OCI-LY1 (cell line): ENCODE data around the gene DHRS3.

Experiments
- H2AFZ ChIP-seq: fragments of 200-600 bp; sonication (generic), shearing (Covaris generic); 2 replicates; pipeline ENCODE4 v1.6.0; 2014; ENCODE audit warnings: antibody characterized with exemption, mild to moderate bottlenecking, low read length
- H3F3A ChIP-seq: fragments of 200-600 bp; sonication (generic), shearing (Covaris generic); 2 replicates; pipeline ENCODE4 v1.6.0; 2014; ENCODE audit warnings: mild to moderate bottlenecking, antibody characterized with exemption, low read length, moderate library complexity; ENCODE audit not compliant: insufficient read depth
- H3K27ac ChIP-seq: fragments of 200-600 bp; sonication (generic); 2 replicates; pipeline ENCODE4 v1.5.1; 2014; ENCODE audit warnings: low read length, mixed run types, mild to moderate bottlenecking, low read depth; ENCODE audit not compliant: poor library complexity, severe bottlenecking
- H3K27me3 ChIP-seq: fragments of 200-600 bp; sonication (generic); 2 replicates; pipeline ENCODE4 v1.6.0; 2014; ENCODE audit warnings: antibody characterized with exemption, mild to moderate bottlenecking, low read length, moderate library complexity; ENCODE audit not compliant: insufficient read depth
- H3K36me3 ChIP-seq: fragments of 200-600 bp; sonication (generic); 2 replicates; pipeline ENCODE4 v1.6.1; 2014; ENCODE audit warnings: mild to moderate bottlenecking, antibody characterized with exemption, low read length, moderate library complexity, mixed read lengths; ENCODE audit not compliant: insufficient read depth
- H3K4me1 ChIP-seq: fragments of 200-600 bp; sonication (generic); 2 replicates; pipeline ENCODE4 v1.5.1; 2014; ENCODE audit warnings: mild to moderate bottlenecking, low read length, moderate library complexity; ENCODE audit not compliant: insufficient read depth, severe bottlenecking
- H3K4me2 ChIP-seq: fragments of 200-600 bp; sonication (generic), shearing (Covaris generic); 2 replicates; pipeline ENCODE4 v1.6.1; 2014; ENCODE audit warnings: low read length
- H3K4me3 ChIP-seq: fragments of 200-600 bp; sonication (generic); 2 replicates; pipeline ENCODE4 v1.5.1; 2014; ENCODE audit warnings: low read length, low read depth, mild to moderate bottlenecking, mixed read lengths; ENCODE audit not compliant: poor library complexity, severe bottlenecking
- H3K79me2 ChIP-seq: fragments of 200-600 bp; shearing (Covaris generic); 2 replicates; pipeline ENCODE4 v1.6.1; 2016; ENCODE audit warnings: mixed run types, low read length, mixed read lengths; ENCODE audit not compliant: insufficient read depth
- H3K9ac ChIP-seq: fragments of 200-600 bp; sonication (generic), shearing (Covaris generic); 2 replicates; pipeline ENCODE4 v1.6.1; 2014; ENCODE audit warnings: mild to moderate bottlenecking, low read length, mixed read lengths
- H3K9me2 ChIP-seq: fragments of 200-600 bp; sonication (generic), shearing (Covaris generic); 2 replicates; pipeline ENCODE4 v1.6.1; 2014; ENCODE audit warnings: low read depth, mild to moderate bottlenecking, low read length, mixed read lengths
- H3K9me3 ChIP-seq: fragments of 200-600 bp; shearing (Covaris generic); 2 replicates; pipeline ENCODE4 v1.6.1; 2014; ENCODE audit warnings: low read length, mixed read lengths
- H4K20me1 ChIP-seq: fragments of 200-600 bp; sonication (generic), shearing (Covaris generic); 2 replicates; pipeline ENCODE4 v1.6.0; 2016; ENCODE audit warnings: mild to moderate bottlenecking, low read length; ENCODE audit not compliant: insufficient read depth
- CTCF ChIP-seq: fragments of 200-600 bp; sonication (generic), shearing (Covaris generic); IDR thresholded peaks from 2 replicates; pipeline ENCODE4 v1.5.1; 2017; ENCODE audit warnings: mild to moderate bottlenecking, antibody characterized with exemption, low read length, moderate library complexity, mixed read lengths
- EZH2 ChIP-seq: fragments of 200-600 bp; sonication (generic), shearing (Covaris generic); IDR thresholded peaks from 2 replicates; pipeline ENCODE4 v1.8.0; 2017; ENCODE audit warnings: borderline replicate concordance, mixed run types, mild to moderate bottlenecking, antibody characterized with exemption, low read length, moderate library complexity, mixed read lengths

Gene DHRS3

DNA sequence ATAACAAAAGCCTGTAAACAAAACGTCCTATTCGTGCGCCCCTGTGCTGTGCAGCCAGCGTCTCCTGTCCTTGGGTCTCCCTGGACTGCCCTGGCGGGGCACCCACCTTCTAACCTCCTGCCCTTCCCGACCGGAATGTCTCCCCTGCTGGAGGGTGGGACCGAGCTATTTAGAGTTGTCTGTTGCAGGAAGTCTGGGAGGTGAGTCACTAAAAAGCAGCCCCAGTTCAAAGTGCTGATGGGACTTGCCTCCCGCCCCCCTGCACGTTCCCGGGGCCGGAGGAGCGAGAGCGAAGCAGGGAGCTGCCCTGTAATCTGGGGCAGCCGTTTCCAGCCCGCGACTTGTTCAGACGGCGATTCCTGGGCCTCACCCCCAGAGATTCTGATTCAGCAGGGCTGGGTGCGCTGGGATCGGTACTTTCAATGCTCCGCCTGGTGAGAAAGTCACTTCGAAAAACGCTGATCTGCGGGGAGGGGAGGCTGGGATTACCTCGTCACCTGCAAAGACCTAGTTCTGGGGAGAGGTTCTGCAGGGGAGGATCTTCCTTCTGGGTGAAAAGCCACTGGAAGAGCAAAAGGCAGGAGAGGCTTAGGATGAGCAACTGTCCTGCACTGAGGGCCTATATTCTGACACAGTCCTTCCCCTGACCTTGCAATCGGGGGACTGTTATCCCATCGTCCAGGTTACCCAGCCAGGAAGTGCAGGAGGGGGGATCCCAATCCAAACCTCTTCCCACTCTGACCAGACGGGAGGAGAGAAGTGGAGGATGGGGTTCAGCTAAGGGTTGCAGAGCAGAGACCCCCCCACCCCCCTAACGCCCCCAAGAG lies 1.2 kb upstream of the DHRS3 start:
- Histone ChIP-seq H3K36me3 (no peaks in the 10 kb centered on the region), H3K9me3 (no peaks in the 10 kb centered on the region), H2AFZ (no peak overlapping the region), H3K27me3 (no peaks in the 10 kb centered on the region), H4K20me1 (no peaks in the 10 kb centered on the region), H3F3A (no peaks in the 10 kb centered on the region), H3K4me1 (peaks cover 7% of the 10 kb centered on the region), H3K4me2 (no peak overlapping the region; the same call in 1 of the 2 replicates), H3K4me3 (no peak overlapping the region), H3K9me2 (no peaks in the 10 kb centered on the region), H3K79me2 (no peaks in the 10 kb centered on the region), H3K27ac (no peak overlapping the region), H3K9ac (no peak overlapping the region)
- TF ChIP-seq CTCF (no peak), EZH2 (no peak)

DNA sequence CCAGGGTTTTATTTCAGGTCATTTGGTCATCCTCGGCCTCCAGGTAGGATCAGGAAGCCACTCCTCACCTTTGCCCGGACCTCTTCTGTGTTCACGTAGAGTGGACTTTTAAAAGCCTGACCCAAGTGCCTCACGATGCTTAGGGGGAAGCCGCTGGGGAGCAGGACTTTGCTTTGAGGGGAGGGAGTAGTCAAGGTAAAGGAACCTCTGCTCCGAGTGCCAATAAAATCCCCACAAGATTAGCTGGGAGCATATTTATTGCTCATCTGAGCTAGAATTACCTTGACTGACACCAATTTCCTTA lies 603 bp upstream of the DHRS3 start:
- TF ChIP-seq CTCF (no peak), EZH2 (no peak)
- Histone ChIP-seq H3F3A (no peaks in the 10 kb centered on the region), H3K4me3 (peak overlapping the region; percentile 33), H3K9ac (no peak overlapping the region), H3K4me1 (peaks cover 7% of the 10 kb centered on the region), H4K20me1 (no peaks in the 10 kb centered on the region), H3K4me2 (peak overlapping the region; percentile 45; the same call in 1 of the 2 replicates), H3K79me2 (no peaks in the 10 kb centered on the region), H3K27me3 (no peaks in the 10 kb centered on the region), H3K9me3 (no peaks in the 10 kb centered on the region), H3K36me3 (no peaks in the 10 kb centered on the region), H3K9me2 (no peaks in the 10 kb centered on the region), H2AFZ (no peak overlapping the region), H3K27ac (no peak overlapping the region)

DNA sequence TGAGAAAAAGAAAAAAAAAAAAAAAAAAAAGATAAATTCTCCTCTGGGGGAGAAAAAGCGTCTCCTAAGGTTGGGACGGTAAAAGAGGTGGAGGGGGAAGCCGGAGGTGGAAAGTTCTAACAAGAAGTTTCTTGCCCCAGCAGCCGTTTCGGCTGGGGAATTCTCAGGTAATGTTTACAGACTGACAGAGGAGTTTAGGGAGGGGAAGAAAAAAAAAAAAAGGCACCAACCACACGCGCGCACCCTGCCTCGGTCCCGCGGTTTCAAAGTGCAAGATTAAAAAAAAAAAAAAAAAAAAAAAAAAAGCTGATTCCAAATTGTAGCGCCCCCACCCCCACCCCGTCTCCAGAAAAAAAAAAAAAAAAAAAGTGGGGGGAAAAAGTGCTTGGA lies 504 bp downstream of the DHRS3 start:
- H3K27ac ChIP-seq: no peak overlapping the region

More for the DNA sequence above, 504 bp downstream of the DHRS3 start:
- no peaks in the 10 kb centered on the region for H3K36me3 ChIP-seq
- TF ChIP-seq EZH2 (no peak), CTCF (no peak)
- peaks cover 7% of the 10 kb centered on the region for H3K4me1 ChIP-seq
- no peaks in the 10 kb centered on the region for H4K20me1 ChIP-seq
- no peaks in the 10 kb centered on the region for H3K79me2 ChIP-seq
- no peaks in the 10 kb centered on the region for H3K9me3 ChIP-seq
- H3K4me3 ChIP-seq: peak overlapping the region; percentile 33
- H2AFZ ChIP-seq: no peak overlapping the region
- no peak overlapping the region for H3K9ac ChIP-seq
- no peaks in the 10 kb centered on the region for H3K9me2 ChIP-seq
- peak overlapping the region; percentile 45; the same call in 1 of the 2 replicates for H3K4me2 ChIP-seq
- H3F3A ChIP-seq: no peaks in the 10 kb centered on the region
- no peaks in the 10 kb centered on the region for H3K27me3 ChIP-seq
